Measurements from ENCODE around the gene SMIM29. TPM values are rescaled to one million over a fixed set of nuclear protein-coding genes. Genes with fewer than 3 reads are reported as not detected.
A peak's percentile ranks its signal among the peaks of the same experiment; 100 is the strongest.

Gene SMIM29
- total and polyA plus RNA-seq, 10 of the 15 experiments (the other 5 are each of a cell fraction or from before 2014, with no cell fraction given) = 7.1 to 30.0 (median 16.2) TPM

DNA sequence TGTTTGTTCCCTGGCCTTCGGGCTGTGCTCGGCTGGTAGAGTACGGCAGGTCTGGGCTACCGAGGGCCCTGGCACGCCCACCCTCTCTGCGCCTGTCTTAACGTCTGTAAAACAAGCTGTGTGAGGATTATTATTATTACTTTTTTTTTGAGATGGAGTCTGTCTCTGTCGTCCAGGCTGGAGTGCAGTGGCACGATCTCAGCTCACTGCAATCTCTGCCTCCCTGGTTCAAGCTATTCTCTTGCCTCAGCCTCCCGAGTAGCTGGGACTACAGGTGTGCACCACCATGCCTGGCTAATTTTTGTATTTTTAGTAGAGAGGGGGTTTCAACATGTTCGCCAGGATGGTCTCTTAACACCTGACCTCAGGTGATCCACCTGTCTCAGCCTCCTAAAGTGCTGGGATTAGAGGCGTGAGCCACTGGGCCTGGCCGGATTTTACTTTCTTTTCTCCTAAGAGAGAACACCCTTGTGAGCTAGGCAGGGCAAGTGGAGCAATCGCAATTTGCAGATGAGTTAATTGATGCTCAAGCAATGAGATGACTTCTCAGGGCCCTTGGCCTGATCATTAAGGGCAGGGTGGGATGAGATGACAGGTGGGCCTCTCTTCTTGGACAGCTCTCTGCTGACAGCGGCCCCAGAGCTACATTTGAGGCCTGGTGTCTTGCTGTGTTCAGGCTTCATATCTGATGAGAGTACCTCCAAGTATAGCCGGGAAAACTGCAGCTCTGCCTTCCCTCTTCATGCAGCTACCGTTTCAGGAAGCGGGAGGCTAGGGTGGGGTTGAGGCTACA, 859 bp upstream of the SMIM29 start (continued):
- TF ChIP-seq ZNF592 (IDR thresholded peaks at IDR 0.05) (no peak), HCFC1 (IDR thresholded peaks at IDR 0.05; ENCODE audit: low read length) (no peak), ZNF384 (IDR thresholded peaks at IDR 0.05; ENCODE audit: borderline replicate concordance, low read depth, low read length) (no peak), MLLT1 (IDR thresholded peaks at IDR 0.05) (peak; percentile 63), ZNF24 (IDR thresholded peaks at IDR 0.05) (no peak)
